ENCODE measurements around the gene DLST.

DNA sequence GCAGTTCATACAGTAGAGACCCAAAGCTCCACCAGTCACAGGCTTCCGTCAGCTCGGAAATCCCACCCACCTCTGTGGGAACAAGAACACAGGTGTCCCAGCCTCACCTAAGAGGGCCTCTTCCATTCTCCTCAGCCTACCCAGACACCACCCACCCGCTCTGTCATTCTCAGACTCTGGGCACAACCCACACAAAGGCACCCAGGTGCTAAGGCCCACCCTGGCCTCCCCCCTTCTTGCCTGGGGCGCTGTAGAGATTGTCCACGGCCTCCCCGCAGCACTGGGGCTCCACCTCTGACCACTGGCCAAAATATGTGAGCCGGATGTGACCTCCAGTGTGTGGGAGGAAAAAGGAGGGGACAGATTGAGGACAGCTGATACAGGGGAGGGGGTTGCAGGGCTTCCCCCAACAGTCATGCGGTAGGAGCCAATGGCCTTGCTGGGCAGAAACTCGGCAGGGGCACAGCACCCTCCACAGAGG lies 27.2 kb downstream of the DLST start:
- TF ChIP-seq, protein P1, sequence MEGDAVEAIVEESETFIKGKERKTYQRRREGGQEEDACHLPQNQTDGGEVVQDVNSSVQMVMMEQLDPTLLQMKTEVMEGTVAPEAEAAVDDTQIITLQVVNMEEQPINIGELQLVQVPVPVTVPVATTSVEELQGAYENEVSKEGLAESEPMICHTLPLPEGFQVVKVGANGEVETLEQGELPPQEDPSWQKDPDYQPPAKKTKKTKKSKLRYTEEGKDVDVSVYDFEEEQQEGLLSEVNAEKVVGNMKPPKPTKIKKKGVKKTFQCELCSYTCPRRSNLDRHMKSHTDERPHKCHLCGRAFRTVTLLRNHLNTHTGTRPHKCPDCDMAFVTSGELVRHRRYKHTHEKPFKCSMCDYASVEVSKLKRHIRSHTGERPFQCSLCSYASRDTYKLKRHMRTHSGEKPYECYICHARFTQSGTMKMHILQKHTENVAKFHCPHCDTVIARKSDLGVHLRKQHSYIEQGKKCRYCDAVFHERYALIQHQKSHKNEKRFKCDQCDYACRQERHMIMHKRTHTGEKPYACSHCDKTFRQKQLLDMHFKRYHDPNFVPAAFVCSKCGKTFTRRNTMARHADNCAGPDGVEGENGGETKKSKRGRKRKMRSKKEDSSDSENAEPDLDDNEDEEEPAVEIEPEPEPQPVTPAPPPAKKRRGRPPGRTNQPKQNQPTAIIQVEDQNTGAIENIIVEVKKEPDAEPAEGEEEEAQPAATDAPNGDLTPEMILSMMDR (IDR thresholded peaks at IDR 0.05) = no peak
- TF ChIP-seq POLR2A (IDR thresholded peaks at IDR 0.05) = no peak
